Caco-2 (cell line): Measurements from ENCODE around the gene AMFR. TPM values are rescaled to one million over a fixed set of nuclear protein-coding genes. Genes with fewer than 3 reads are reported as not detected.
"Not testable (repeated sequence)": the region's sequence is repeated elsewhere in the genome, so short reads cannot be mapped to it uniquely, and the experiment has no call there.

ENCODE experiments used
- BruUV-seq: library from RNA; stranded (reverse); fragments of 400-500 nt; replicated peaks from 2 replicates; lab custom pipeline; 2021; lab: Mats Ljungman, UMichigan
- CTCF ChIA-PET: fragments of 300-600 bp; sonication (Branson Sonifier 250); formaldehyde crosslinking; loops from one replicate; lab custom pipeline; 2022; ENCODE audit warnings: antibody characterized with exemption; lab: Charles Lee
- POLR2A ChIA-PET: fragments of 300-600 bp; sonication (Branson Sonifier 250); formaldehyde crosslinking; loops from one replicate; lab custom pipeline; 2022; ENCODE audit warnings: antibody characterized with exemption; lab: Charles Lee
- DNase-seq, 2 experiments: peaks; one replicate each; pipeline versions ENCODE4 v3.0.0 to v3.0.0-alpha.2; 2020 to 2022
- H3K27me3 ChIP-seq: replicated peaks from 2 replicates; pipeline ENCODE4 v1.6.0; 2011; ENCODE audit warnings: low read length; ENCODE audit not compliant: control insufficient read depth, insufficient read depth
- H3K36me3 ChIP-seq: 2 replicates; pipeline ENCODE4 v1.5.1; 2011; ENCODE audit warnings: low read length; ENCODE audit not compliant: control insufficient read depth, insufficient read depth
- H3K4me1 ChIP-seq: fragments of 250-450 bp; sonication (Bioruptor Pico); 2 replicates; pipeline ENCODE4 v1.5.1; 2020; ENCODE audit warnings: mild to moderate bottlenecking
- H3K4me3 ChIP-seq: 2 replicates; pipeline ENCODE4 v1.5.1; 2011; ENCODE audit warnings: low read depth, mild to moderate bottlenecking, control low read depth, low read length
- H3K9me3 ChIP-seq: fragments of 250-450 bp; sonication (Bioruptor Pico); 2 replicates; pipeline ENCODE4 v1.5.1; 2020; ENCODE audit warnings: mild to moderate bottlenecking, moderate library complexity
- H3K27ac Mint-ChIP-seq: one replicate; pipeline ENCODE4 v1.8.0; 2022; ENCODE audit warnings: mixed read lengths; ENCODE audit not compliant: unreplicated experiment
- H3K27me3 Mint-ChIP-seq: one replicate; pipeline ENCODE4 v1.8.0; 2022; ENCODE audit warnings: mixed read lengths; ENCODE audit not compliant: insufficient read depth, unreplicated experiment
- H3K36me3 Mint-ChIP-seq: one replicate; pipeline ENCODE4 v1.8.0; 2022; ENCODE audit warnings: mild to moderate bottlenecking, mixed read lengths; ENCODE audit not compliant: insufficient read depth, unreplicated experiment
- H3K4me1 Mint-ChIP-seq: one replicate; pipeline ENCODE4 v1.8.0; 2022; ENCODE audit warnings: low read depth, mixed read lengths; ENCODE audit not compliant: unreplicated experiment
- H3K4me3 Mint-ChIP-seq: one replicate; pipeline ENCODE4 v1.8.0; 2022; ENCODE audit warnings: mild to moderate bottlenecking, moderate library complexity, mixed read lengths; ENCODE audit not compliant: unreplicated experiment
- H3K9me3 Mint-ChIP-seq: one replicate; pipeline ENCODE4 v1.8.0; 2022; ENCODE audit warnings: mixed read lengths; ENCODE audit not compliant: unreplicated experiment
- intact Hi-C: fragments of 100-400 bp; cut with micrococcal nuclease; formaldehyde crosslinking; loops from one replicate; pipeline ENCODE4 v1.10.0; 2022; ENCODE audit not compliant: unreplicated experiment
- total RNA-seq: library from RNA; stranded (reverse); gene quantifications from 2 replicates; pipeline ENCODE4 v1.2.3, GENCODE V29; 2022
- TF ChIP-seq, protein P1 (sequence below), 2 experiments: fragments of 200-600 bp in 1 of 2; IDR thresholded peaks; 1 replicate in 1 of 2; 2 replicates in 1 of 2; pipeline versions ENCODE4 v1.5.1 to v1.8.0; 2011 to 2022; ENCODE audit warnings: antibody characterized with exemption in 1 of 2, control low read depth in 1 of 2, inconsistent platforms in 1 of 2, low read depth in 1 of 2, low read length in 1 of 2, mild to moderate bottlenecking in 1 of 2, moderate library complexity in 1 of 2; ENCODE audit not compliant: insufficient read depth in 1 of 2, severe bottlenecking in 1 of 2, unreplicated experiment in 1 of 2

AMFR gene
- total RNA-seq, 1 experiment from 2014 or later: 106 TPM

DNA sequence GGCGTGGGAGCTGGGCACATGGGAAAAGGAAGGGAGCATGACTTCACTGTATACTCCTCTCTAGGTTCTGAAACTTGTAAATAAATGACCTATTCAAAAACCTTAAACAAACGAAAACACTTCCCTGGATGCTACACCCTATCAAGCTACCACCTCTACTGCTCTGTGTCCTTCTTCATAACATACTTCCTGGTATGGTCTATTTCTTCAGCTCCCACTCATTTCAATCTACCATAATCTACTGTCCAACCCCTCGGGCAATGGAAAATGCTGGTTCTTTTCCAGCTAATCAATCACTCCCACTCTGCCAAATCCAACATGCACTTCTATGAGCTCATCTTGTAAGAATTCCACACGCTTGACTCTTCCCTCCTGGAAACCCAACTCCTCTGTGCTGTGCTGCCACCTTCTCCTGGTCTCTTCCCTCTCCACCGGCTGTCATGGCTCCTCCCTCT is 42.4 kb downstream of the AMFR start:
- no peaks in the 10 kb centered on the region for H3K4me1 ChIP-seq
- no peak overlapping the region for H3K4me3 Mint-ChIP-seq
- TF ChIP-seq, protein P1, sequence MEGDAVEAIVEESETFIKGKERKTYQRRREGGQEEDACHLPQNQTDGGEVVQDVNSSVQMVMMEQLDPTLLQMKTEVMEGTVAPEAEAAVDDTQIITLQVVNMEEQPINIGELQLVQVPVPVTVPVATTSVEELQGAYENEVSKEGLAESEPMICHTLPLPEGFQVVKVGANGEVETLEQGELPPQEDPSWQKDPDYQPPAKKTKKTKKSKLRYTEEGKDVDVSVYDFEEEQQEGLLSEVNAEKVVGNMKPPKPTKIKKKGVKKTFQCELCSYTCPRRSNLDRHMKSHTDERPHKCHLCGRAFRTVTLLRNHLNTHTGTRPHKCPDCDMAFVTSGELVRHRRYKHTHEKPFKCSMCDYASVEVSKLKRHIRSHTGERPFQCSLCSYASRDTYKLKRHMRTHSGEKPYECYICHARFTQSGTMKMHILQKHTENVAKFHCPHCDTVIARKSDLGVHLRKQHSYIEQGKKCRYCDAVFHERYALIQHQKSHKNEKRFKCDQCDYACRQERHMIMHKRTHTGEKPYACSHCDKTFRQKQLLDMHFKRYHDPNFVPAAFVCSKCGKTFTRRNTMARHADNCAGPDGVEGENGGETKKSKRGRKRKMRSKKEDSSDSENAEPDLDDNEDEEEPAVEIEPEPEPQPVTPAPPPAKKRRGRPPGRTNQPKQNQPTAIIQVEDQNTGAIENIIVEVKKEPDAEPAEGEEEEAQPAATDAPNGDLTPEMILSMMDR (IDR thresholded peaks at IDR 0.05; ENCODE audit: insufficient read depth in 1 of 2, low read depth in 1 of 2, low read length in 1 of 2, severe bottlenecking in 1 of 2, unreplicated experiment in 1 of 2): no peak
- DNase-seq: no peak
- peaks cover 66% of the 10 kb centered on the region for H3K36me3 Mint-ChIP-seq
- H3K4me3 ChIP-seq: no peak overlapping the region
- CTCF ChIA-PET: interaction anchor here (1.1 kb wide), 1 partner anchor 26 kb away, joined by 4 read pairs; no protein-coding TSS in a partner anchor
- peaks cover 22% of the 10 kb centered on the region for H3K9me3 ChIP-seq
- intact Hi-C loops: no loop called here
- H3K4me1 Mint-ChIP-seq: no peaks in the 10 kb centered on the region
- POLR2A ChIA-PET: interaction anchor here (0.6 kb wide), 1 partner anchor 34 kb away, joined by 4 read pairs; no protein-coding TSS in a partner anchor
- H3K27ac Mint-ChIP-seq: no peak overlapping the region
- H3K27me3 Mint-ChIP-seq: no peaks in the 10 kb centered on the region
- peaks cover 30% of the 10 kb centered on the region for H3K9me3 Mint-ChIP-seq
- BruUV-seq: no TSS peak
- H3K36me3 ChIP-seq: peaks cover 4% of the 10 kb centered on the region
- no peaks in the 10 kb centered on the region for H3K27me3 ChIP-seq

DNA sequence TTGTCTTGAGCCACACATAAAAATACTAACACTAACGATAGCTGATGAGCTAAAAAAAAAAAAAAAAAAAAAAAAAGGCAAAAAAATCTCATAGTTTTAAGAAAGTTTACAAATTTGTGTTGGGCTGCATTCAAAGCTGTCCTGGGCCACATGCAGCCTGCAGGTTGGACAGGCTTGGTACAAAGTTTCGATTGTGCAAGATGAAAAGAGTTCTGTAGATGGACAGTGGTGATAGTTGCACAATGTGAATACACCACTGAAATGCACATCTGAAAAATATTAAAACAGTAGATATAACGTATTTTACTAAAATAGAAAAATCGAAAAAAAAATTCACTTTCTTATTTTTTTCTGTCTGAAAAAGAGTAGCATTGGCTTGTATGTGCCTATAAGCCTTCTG is 42.9 kb downstream of the AMFR start:
- Mint-ChIP-seq H3K36me3 (peaks cover 61% of the 10 kb centered on the region), H3K4me1 (no peaks in the 10 kb centered on the region), H3K27me3 (no peaks in the 10 kb centered on the region), H3K4me3 (no peak overlapping the region), H3K9me3 (peaks cover 34% of the 10 kb centered on the region), H3K27ac (no peak overlapping the region)
- intact Hi-C loops: no loop called here
- Histone ChIP-seq H3K27me3 (no peaks in the 10 kb centered on the region), H3K36me3 (peaks cover 3% of the 10 kb centered on the region), H3K9me3 (peaks cover 22% of the 10 kb centered on the region), H3K4me1 (no peaks in the 10 kb centered on the region), H3K4me3 (no peak overlapping the region)
- TF ChIP-seq, protein P1 (IDR thresholded peaks at IDR 0.05; ENCODE audit: insufficient read depth in 1 of 2, low read depth in 1 of 2, low read length in 1 of 2, severe bottlenecking in 1 of 2, unreplicated experiment in 1 of 2): no peak
- no peak for DNase-seq
- BruUV-seq: no TSS peak
- ChIA-PET POLR2A (interaction anchor here (0.6 kb wide), 1 partner anchor 351 kb away, joined by 3 read pairs; no protein-coding TSS in a partner anchor), CTCF (interaction anchor here (1.1 kb wide), 1 partner anchor 26 kb away, joined by 4 read pairs; no protein-coding TSS in a partner anchor)

DNA sequence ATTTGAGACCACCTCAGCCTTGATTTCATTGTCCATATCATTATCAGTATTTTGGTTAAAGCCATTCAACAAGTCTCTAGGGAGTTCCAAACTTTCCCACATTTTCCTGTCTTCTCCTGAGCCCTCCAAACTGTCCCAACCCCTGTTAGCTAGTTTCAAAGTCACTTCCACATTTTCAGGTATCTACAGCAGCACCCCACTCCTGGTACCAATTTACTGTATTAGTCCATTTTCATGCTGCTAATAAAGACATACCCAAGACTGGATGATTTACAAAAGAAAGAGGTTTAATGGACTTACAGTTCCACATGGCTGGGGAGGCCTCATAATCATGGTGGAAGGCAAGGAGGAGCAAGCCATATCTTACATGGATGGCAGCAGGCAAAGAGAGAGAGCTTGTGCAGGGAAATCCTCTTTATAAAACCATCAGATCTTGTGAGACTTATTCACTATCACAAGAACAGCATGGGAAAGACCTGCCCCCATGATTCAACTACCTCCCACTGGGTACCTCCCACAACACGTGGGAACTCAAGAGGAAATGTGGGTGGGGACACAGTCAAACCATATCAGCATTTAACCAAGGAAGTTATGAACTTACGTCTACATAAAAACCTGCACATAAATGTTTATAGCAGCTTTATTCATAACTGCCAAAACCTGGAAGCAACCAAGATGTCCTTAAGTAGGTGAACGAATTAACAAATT is 44.4 kb downstream of the AMFR start:
- H3K27me3 ChIP-seq, H3K27ac Mint-ChIP-seq, H3K4me1 ChIP-seq, H3K36me3 ChIP-seq, BruUV-seq, POLR2A ChIA-PET, intact Hi-C loops, DNase-seq, H3K4me3 Mint-ChIP-seq, H3K4me1 Mint-ChIP-seq, H3K27me3 Mint-ChIP-seq, CTCF ChIA-PET, H3K4me3 ChIP-seq: not testable (repeated sequence)
- H3K9me3 ChIP-seq: peaks cover 22% of the 10 kb centered on the region
- Mint-ChIP-seq H3K9me3 (peaks cover 37% of the 10 kb centered on the region), H3K36me3 (peaks cover 59% of the 10 kb centered on the region)

DNA sequence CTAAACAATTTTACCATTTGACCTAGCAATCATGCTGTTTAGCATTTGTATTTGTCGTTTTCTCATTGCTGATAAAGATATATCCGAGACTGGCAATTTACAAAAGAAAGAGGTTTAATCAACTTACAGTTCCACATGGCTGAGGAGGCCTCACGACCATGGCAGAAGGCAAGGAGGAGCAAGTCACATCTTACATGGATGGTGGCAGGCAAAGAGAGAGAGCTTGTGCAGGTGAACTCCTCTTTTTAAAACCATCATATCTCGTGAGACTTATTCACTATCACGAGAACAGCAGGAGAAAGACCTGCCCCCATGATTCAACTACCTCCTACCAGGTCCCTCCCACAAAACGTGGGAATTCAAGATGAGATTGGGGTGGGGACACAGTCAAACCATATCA is 46.3 kb downstream of the AMFR start:
- CTCF ChIA-PET, H3K4me1 Mint-ChIP-seq, H3K4me3 Mint-ChIP-seq, POLR2A ChIA-PET, H3K27ac Mint-ChIP-seq, intact Hi-C loops, BruUV-seq, H3K27me3 Mint-ChIP-seq, H3K4me3 ChIP-seq, H3K4me1 ChIP-seq, DNase-seq, H3K27me3 ChIP-seq, H3K36me3 ChIP-seq: not testable (repeated sequence)
- peaks cover 22% of the 10 kb centered on the region for H3K9me3 ChIP-seq
- H3K36me3 Mint-ChIP-seq: peaks cover 47% of the 10 kb centered on the region
- peaks cover 36% of the 10 kb centered on the region for H3K9me3 Mint-ChIP-seq

DNA sequence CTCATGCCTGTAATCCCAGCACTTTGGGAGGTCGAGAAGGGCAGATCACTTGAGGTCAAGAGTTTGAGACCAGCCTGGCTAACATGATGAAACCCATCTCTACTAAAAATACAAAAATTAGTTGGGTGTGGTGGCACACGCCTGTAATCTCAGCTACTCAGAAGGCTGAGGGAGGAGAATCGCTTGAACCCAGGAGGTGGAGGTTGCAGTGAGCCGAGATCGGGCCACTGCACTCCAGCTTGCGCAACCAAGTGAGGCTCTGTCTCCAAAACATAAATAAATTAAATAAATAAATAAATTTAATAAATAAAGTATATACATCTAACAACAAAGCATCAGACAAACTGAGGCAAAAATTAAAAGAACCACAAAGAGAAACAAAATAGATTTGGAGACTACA is 49.6 kb downstream of the AMFR start:
- intact Hi-C loops, H3K4me1 Mint-ChIP-seq, H3K27ac Mint-ChIP-seq, H3K4me1 ChIP-seq, H3K4me3 Mint-ChIP-seq, BruUV-seq, CTCF ChIA-PET, POLR2A ChIA-PET, H3K27me3 ChIP-seq, H3K4me3 ChIP-seq, DNase-seq, H3K27me3 Mint-ChIP-seq, H3K36me3 ChIP-seq: not testable (repeated sequence)
- peaks cover 29% of the 10 kb centered on the region for H3K36me3 Mint-ChIP-seq
- H3K9me3 ChIP-seq: peaks cover 11% of the 10 kb centered on the region
- peaks cover 12% of the 10 kb centered on the region for H3K9me3 Mint-ChIP-seq
